Neural cell (in vitro differentiated cells): Measurements from ENCODE around the gene FOXP3.

Experiments used
- EP300 ChIP-seq: fragments of 450-650 bp; conservative IDR thresholded peaks from 2 replicates; pipeline ENCODE4 v1.6.1; 2014; ENCODE audit warnings: antibody characterized with exemption, mild to moderate bottlenecking, moderate library complexity; ENCODE audit not compliant: poor library complexity, severe bottlenecking
- EZH2 ChIP-seq: fragments of 200-600, 300-800 bp; shearing (Covaris generic), sonication (generic); IDR thresholded peaks from 2 replicates; pipeline ENCODE4 v1.6.1; 2014; ENCODE audit warnings: antibody characterized with exemption, low read length, borderline replicate concordance, mild to moderate bottlenecking; ENCODE audit not compliant: insufficient read depth, poor library complexity, severe bottlenecking
- MXI1 ChIP-seq: fragments of 450-650 bp; conservative IDR thresholded peaks from 2 replicates; pipeline ENCODE4 v1.6.1; 2014; ENCODE audit warnings: antibody characterized with exemption, mild to moderate bottlenecking; ENCODE audit not compliant: poor library complexity, severe bottlenecking
- POLR2AphosphoS5 ChIP-seq: IDR thresholded peaks from 2 replicates; pipeline ENCODE4 v1.6.1; 2012
- RAD21 ChIP-seq: fragments of 450-650 bp; conservative IDR thresholded peaks from 2 replicates; pipeline ENCODE4 v1.6.1; 2014; ENCODE audit warnings: antibody characterized with exemption, mild to moderate bottlenecking, moderate library complexity
- REST ChIP-seq: IDR thresholded peaks from 2 replicates; pipeline ENCODE4 v1.6.1; 2012; ENCODE audit warnings: borderline replicate concordance
- SMC3 ChIP-seq: fragments of 450-650 bp; conservative IDR thresholded peaks from 2 replicates; pipeline ENCODE4 v1.6.1; 2014; ENCODE audit warnings: antibody characterized with exemption, mild to moderate bottlenecking, moderate library complexity; ENCODE audit not compliant: poor library complexity
- TAF1 ChIP-seq: IDR thresholded peaks from 2 replicates; pipeline ENCODE4 v1.6.1; 2012; ENCODE audit warnings: low read depth
- TF ChIP-seq, protein P1 (sequence below): fragments of 450-650 bp; IDR thresholded peaks from 2 replicates; pipeline ENCODE4 v1.5.1; 2014; ENCODE audit warnings: antibody characterized with exemption, mild to moderate bottlenecking, moderate library complexity; ENCODE audit not compliant: poor library complexity, severe bottlenecking

DNA sequence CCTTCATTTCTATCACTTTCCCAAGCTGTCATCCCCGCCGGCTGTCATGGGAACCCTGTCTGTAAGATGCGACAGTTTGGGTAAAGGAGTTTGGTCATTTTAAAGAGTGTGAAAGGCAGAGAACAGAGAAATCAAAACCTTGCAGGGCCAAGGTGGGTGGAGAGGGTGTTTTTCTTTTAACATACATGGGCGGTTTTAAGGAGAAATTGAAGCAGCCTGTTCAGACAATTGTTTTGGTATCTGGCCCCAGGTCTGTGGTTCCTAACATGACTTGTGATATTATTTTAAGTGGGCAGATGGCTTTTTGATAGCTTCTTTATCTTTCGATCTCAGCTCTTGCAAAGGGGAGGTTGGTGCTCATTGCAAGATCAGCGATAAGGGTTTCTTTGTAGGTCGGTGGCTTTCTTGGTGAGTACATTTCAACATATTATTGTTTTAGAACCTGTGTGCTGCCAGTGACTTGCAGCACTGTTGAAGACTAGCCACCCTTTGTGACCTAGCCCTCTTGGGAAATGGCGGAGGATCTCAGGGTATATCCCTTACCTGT is 8.7 kb upstream of the FOXP3 start:
- TF ChIP-seq RAD21 (no peak), POLR2AphosphoS5 (no peak), EP300 (no peak), TAF1 (no peak), EZH2 (no peak), MXI1 (no peak), SMC3 (no peak), REST (no peak)
- TF ChIP-seq, protein P1, sequence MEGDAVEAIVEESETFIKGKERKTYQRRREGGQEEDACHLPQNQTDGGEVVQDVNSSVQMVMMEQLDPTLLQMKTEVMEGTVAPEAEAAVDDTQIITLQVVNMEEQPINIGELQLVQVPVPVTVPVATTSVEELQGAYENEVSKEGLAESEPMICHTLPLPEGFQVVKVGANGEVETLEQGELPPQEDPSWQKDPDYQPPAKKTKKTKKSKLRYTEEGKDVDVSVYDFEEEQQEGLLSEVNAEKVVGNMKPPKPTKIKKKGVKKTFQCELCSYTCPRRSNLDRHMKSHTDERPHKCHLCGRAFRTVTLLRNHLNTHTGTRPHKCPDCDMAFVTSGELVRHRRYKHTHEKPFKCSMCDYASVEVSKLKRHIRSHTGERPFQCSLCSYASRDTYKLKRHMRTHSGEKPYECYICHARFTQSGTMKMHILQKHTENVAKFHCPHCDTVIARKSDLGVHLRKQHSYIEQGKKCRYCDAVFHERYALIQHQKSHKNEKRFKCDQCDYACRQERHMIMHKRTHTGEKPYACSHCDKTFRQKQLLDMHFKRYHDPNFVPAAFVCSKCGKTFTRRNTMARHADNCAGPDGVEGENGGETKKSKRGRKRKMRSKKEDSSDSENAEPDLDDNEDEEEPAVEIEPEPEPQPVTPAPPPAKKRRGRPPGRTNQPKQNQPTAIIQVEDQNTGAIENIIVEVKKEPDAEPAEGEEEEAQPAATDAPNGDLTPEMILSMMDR = no peak
